PFSK-1 (cell line): ENCODE measurements around the gene ESR1.

Source experiments
- FOXP2 ChIP-seq: optimal IDR thresholded peaks from 2 replicates; pipeline ENCODE3; 2011; ENCODE audit warnings: borderline replicate concordance, control low read depth, inconsistent platforms; ENCODE audit not compliant: insufficient read depth; ENCODE audit errors: extremely low read length, extremely low read depth
- POLR2AphosphoS5 ChIP-seq: IDR thresholded peaks from 2 replicates; pipeline ENCODE4 v1.6.1; 2012; ENCODE audit warnings: low read depth, mild to moderate bottlenecking, control low read depth, low read length, moderate library complexity
- TF ChIP-seq, protein P1 (sequence below), 2 experiments: IDR thresholded peaks; 2 replicates each; pipeline versions ENCODE4 v1.6.1 to v1.8.0; 2011 to 2012; ENCODE audit warnings: low read depth in 2 of 2, low read length in 2 of 2, control low read depth in 1 of 2, inconsistent platforms in 1 of 2, mild to moderate bottlenecking in 1 of 2, moderate library complexity in 1 of 2; ENCODE audit not compliant: insufficient read depth in 1 of 2

DNA sequence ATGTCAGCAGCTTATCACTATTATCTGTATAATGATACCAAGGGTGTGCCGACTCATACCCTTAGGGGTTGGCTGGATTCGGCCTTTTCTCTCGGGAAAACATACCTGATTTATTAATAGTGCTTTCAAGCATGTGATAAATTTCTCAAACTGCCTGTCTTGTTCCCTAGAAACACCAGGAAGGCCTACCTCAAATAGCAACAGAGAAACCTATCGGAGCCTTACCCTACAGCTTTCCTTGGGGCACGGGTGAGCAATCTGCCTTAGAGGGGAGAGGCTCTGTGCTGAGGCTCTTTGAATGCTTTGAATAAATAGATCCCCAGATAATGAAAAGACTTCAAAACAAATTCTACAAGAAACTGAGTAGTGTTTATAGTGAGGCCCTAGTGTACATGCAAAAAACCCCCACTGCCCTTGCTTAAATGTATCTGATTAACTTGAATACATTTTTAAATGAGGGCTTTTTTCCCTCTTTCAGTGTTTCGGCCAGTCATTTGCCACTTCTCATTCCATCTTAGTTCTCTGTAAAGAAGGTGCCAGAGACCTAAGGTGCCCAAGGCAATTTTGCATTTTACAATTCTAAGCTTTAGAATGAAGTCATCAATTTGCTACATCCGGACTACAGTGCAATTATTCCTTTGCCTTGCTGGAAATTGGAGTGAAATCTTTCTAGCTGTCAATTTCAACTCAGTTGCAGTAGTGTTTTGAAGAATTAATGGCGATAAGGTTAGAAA lies 320.1 kb downstream of the ESR1 start:
- TF ChIP-seq FOXP2, result no peak
- TF ChIP-seq POLR2AphosphoS5, result no peak
- TF ChIP-seq, protein P1, sequence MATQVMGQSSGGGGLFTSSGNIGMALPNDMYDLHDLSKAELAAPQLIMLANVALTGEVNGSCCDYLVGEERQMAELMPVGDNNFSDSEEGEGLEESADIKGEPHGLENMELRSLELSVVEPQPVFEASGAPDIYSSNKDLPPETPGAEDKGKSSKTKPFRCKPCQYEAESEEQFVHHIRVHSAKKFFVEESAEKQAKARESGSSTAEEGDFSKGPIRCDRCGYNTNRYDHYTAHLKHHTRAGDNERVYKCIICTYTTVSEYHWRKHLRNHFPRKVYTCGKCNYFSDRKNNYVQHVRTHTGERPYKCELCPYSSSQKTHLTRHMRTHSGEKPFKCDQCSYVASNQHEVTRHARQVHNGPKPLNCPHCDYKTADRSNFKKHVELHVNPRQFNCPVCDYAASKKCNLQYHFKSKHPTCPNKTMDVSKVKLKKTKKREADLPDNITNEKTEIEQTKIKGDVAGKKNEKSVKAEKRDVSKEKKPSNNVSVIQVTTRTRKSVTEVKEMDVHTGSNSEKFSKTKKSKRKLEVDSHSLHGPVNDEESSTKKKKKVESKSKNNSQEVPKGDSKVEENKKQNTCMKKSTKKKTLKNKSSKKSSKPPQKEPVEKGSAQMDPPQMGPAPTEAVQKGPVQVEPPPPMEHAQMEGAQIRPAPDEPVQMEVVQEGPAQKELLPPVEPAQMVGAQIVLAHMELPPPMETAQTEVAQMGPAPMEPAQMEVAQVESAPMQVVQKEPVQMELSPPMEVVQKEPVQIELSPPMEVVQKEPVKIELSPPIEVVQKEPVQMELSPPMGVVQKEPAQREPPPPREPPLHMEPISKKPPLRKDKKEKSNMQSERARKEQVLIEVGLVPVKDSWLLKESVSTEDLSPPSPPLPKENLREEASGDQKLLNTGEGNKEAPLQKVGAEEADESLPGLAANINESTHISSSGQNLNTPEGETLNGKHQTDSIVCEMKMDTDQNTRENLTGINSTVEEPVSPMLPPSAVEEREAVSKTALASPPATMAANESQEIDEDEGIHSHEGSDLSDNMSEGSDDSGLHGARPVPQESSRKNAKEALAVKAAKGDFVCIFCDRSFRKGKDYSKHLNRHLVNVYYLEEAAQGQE (IDR thresholded peaks at IDR 0.05; ENCODE audit: insufficient read depth in 1 of 2, low read depth in 2 of 2, low read length in 2 of 2), result no peak
